ENCODE results near the gene ADRA2B.
"Not testable (repeated sequence)": the region's sequence is repeated elsewhere in the genome, so short reads cannot be mapped to it uniquely, and the experiment has no call there.

Gene ADRA2B

DNA sequence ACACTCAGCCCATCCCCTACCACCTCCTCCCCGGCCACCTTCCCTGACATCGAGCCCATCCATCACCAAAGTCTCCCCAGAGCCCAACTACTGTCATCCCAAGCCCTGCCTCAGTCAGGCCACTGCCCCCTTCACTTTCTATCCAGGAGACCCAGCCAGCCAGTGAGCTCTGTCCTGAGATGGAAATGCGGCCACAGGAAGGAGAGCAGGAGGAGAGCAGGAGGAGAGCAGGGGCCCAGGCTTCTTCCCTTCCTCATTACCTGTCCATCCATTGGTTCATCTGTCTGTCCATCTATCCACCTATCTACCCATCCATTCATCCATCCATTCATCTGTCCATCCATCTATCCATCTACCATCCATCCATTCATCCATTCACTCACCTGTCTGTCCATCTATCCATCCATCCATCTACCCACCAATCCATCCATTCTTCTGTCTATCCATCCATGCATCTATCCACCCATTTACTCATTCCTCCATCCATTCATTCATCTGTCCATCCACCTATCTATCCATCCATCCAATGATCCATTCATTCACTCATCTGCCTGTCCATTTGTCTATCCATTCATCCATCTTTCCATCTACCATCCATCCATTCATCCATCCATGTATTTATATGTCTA, 52.2 kb downstream of the ADRA2B start:
- DNase-seq: not testable (repeated sequence)

DNA sequence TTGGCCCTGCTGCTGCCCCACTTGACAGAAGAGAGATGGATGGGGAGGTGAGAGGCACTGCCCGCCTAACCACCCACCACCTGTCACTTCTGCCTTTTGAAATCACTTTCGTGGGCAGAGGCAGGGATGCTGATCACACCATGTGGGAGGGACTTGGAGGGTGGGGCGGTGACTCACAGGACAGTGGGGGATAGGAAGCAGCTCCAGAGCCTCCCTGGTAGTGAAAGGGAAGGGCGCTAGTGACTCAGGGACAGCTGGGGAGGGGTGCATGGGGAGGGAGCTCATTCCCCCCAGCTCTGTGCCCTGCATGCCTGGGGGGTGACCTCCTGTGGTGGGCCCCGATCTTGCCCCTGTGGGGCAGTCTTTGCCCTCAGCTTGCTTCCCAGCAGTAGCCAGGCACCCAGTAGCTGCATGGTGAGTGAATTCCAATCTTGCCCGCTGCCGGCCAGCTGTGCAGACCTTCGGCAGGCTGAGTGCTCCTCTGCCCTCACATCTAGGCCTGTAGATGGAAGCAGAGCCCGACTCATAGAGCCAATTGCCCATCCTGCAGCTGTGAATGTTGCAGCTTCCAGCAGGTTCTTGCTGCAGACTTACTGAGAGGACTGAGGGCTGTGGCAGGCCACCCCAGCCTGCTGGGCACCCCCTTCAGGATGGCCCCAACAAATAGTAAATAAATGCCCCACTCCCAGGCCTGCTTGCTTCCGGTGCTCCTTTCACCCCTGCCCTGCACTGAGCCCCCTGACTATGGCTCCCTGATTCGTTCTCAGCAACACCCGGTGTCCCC, 53.1 kb downstream of the ADRA2B start:
- DNase-seq: not testable (repeated sequence)

Measured in kidney glomerular epithelial cell (primary cell).